ENCODE data around the gene KRT10. TPM values are rescaled to one million over a fixed set of nuclear protein-coding genes. Genes with fewer than 3 reads are reported as not detected.

The KRT10 gene
- polyA plus RNA-seq, 2 of the 4 experiments (the other 2 are of a cell fraction): 59.8 to 96.2 TPM

DNA sequence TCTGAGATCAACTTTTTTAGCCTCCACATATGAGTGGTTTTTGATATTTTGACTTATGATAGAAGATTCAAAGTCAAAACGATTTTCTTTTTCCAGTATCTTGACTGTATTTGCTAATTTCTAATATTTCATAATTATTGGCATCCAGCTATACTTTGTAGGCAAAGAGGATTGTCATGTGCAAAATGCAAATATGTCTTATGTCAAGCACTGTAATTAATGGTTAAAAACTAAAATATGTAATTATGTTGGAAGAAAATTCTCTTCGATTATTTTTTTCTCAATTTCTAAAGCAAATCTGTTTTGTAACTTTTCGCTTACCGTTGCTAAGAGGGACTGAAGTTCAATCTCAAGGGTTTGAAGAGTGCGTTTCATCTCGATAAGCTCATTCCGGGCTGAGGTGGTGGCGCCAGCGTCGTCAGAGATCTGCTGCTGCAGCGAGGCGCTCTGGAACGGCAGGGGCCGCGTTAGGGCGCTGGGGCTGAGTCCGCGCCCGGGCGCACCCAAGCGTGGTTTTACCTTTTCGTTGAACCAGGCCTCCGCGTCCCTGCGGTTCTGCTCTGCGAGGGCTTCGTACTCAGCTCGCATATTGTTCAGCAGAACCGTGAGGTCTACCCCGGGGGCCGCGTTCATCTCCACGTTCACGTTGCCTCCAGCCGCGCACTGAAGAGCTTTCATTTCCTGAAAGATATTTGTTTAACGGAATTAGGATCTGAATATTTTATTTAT lies 43.1 kb downstream of the KRT10 start:
- peak overlapping the region; percentile 69 for H3K4me2 ChIP-seq
- no peaks in the 10 kb centered on the region for H3K9me3 ChIP-seq
- WGBS (ENCODE audit: missing lambda C conversion rate): 8% methylated on average over 37 of the region's 37 CpGs
- ChIA-PET CTCF (interaction anchor here (0.9 to 4.2 kb wide), 10 partner anchors 10 to 883 kb away, joined by 3 to 20 read pairs (median 6); no protein-coding TSS in a partner anchor), POLR2A (interaction anchor here (1.5 kb wide), 1 partner anchor 909 kb away, joined by 4 read pairs; the partner anchor contains the start of gene EIF1)
- peak overlapping the region in 1 of 2 experiments; percentile 62; a peak in 3 of 6 replicates for H3K27ac ChIP-seq
- peak; percentile 45 to 53 for DNase-seq (ENCODE audit: low read depth in 1 of 2, low spot score in 1 of 2)
- TF ChIP-seq MYC (IDR thresholded peaks at IDR 0.05; ENCODE audit: borderline replicate concordance, low read length): no peak
- TF ChIP-seq, protein P1, sequence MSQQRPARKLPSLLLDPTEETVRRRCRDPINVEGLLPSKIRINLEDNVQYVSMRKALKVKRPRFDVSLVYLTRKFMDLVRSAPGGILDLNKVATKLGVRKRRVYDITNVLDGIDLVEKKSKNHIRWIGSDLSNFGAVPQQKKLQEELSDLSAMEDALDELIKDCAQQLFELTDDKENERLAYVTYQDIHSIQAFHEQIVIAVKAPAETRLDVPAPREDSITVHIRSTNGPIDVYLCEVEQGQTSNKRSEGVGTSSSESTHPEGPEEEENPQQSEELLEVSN (IDR thresholded peaks at IDR 0.05; ENCODE audit: borderline replicate concordance, low read depth): peak; percentile 41; the same call in 1 of the 2 replicates
- peak; percentile 94; the same call in 1 of the 2 replicates for TF ChIP-seq RNF2 (IDR thresholded peaks at IDR 0.05; ENCODE audit: borderline replicate concordance, low read depth)
- TF ChIP-seq POLR2AphosphoS2 (conservative IDR thresholded peaks at IDR 0.05; ENCODE audit: low read length): no peak
- TF ChIP-seq, protein P2, sequence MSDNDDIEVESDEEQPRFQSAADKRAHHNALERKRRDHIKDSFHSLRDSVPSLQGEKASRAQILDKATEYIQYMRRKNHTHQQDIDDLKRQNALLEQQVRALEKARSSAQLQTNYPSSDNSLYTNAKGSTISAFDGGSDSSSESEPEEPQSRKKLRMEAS (IDR thresholded peaks at IDR 0.05): peak; percentile 54
- peak; percentile 60 for TF ChIP-seq CBX8 (IDR thresholded peaks at IDR 0.05)
- no peak for TF ChIP-seq ESRRA (IDR thresholded peaks at IDR 0.05; ENCODE audit: borderline replicate concordance, low read length)
- H3K4me3 ChIP-seq: peak overlapping the region; percentile 39
- FAIRE-seq: peak; percentile 90
- 0 out of 3 replicates have a peak, but pooled peaks cover 5% of the 10 kb centered on the region for H3K4me1 ChIP-seq
- peak; percentile 93 to 94 for ATAC-seq

DNA sequence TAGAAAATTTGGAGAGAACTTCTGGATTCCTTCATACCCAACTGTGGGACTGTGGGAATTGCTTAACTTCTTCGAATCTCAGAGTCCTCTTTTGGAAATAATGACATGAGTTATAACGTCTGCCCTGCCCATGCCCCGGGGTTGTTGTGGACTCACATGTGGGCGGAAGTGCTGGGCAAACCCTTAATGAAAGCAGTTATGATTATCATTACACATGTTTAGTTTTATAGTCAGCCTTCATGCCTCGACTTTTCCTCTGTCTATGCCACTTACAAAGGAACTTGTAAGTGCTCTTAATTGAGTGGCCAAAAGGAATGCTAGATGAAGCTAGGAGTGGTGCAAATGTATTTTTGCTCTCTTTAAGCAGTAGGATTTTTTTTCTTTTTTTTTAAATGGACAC lies 44.0 kb downstream of the KRT10 start:
- 52% methylated on average over 5 of the region's 5 CpGs for WGBS (ENCODE audit: missing lambda C conversion rate)
- POLR2A ChIA-PET: no interaction called here
- ATAC-seq: no peak
- H3K27ac ChIP-seq: no peak overlapping the region
- H3K4me2 ChIP-seq: no peak overlapping the region
- TF ChIP-seq, protein P3, sequence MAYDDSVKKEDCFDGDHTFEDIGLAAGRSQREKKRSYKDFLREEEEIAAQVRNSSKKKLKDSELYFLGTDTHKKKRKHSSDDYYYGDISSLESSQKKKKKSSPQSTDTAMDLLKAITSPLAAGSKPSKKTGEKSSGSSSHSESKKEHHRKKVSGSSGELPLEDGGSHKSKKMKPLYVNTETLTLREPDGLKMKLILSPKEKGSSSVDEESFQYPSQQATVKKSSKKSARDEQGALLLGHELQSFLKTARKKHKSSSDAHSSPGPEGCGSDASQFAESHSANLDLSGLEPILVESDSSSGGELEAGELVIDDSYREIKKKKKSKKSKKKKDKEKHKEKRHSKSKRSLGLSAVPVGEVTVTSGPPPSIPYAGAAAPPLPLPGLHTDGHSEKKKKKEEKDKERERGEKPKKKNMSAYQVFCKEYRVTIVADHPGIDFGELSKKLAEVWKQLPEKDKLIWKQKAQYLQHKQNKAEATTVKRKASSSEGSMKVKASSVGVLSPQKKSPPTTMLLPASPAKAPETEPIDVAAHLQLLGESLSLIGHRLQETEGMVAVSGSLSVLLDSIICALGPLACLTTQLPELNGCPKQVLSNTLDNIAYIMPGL (CRISPR knock-in tag; IDR thresholded peaks at IDR 0.05; ENCODE audit: borderline replicate concordance): no peak
- TF ChIP-seq NPAS2 (CRISPR knock-in tag; IDR thresholded peaks at IDR 0.05; ENCODE audit: borderline replicate concordance): no peak
- DNase-seq (ENCODE audit: low read depth in 1 of 2, low spot score in 1 of 2): no peak
- FAIRE-seq: peak; percentile 56
- 0 out of 3 replicates have a peak, but pooled peaks cover 5% of the 10 kb centered on the region for H3K4me1 ChIP-seq
- H3K4me3 ChIP-seq: no peak overlapping the region
- no peaks in the 10 kb centered on the region for H3K9me3 ChIP-seq
- CTCF ChIA-PET: interaction anchor here (1.7 to 4.2 kb wide), 3 partner anchors 9 to 884 kb away, joined by 8 to 13 read pairs (median 12); no protein-coding TSS in a partner anchor

DNA sequence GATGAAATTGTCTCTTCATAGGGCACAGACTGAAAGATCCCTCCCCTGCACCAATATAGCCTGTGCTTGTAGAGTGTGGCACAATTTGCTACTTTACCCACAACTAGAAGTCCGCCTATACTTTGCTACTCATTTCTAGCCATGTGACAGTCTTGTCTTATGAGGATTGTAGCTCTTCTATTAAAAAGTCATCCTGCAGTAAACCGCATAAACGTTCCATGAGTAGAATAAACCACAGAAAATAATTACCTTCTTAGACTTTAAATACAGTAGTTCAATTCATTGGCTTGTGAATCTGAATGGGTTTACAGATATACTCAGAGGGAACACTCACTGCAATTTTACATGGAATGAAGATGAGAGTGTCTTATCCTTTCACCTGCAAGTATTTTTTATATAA lies 44.4 kb downstream of the KRT10 start:
- Histone ChIP-seq H3K4me1 (0 out of 3 replicates have a peak, but pooled peaks cover 5% of the 10 kb centered on the region), H3K4me3 (no peak overlapping the region), H3K27ac (no peak overlapping the region), H3K9me3 (no peaks in the 10 kb centered on the region), H3K4me2 (no peak overlapping the region)
- DNase-seq (ENCODE audit: low read depth in 1 of 2, low spot score in 1 of 2): no peak
- ChIA-PET POLR2A (no interaction called here), CTCF (interaction anchor here (0.7 to 4.2 kb wide), 6 partner anchors 8 to 885 kb away, joined by 3 to 12 read pairs (median 4); no protein-coding TSS in a partner anchor)
- peak; percentile 13 for FAIRE-seq
- ATAC-seq: no peak
- 80% methylated on average over 3 of the region's 3 CpGs for WGBS (ENCODE audit: missing lambda C conversion rate)
- TF ChIP-seq, protein P4, sequence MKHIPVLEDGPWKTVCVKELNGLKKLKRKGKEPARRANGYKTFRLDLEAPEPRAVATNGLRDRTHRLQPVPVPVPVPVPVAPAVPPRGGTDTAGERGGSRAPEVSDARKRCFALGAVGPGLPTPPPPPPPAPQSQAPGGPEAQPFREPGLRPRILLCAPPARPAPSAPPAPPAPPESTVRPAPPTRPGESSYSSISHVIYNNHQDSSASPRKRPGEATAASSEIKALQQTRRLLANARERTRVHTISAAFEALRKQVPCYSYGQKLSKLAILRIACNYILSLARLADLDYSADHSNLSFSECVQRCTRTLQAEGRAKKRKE (CRISPR knock-in tag; IDR thresholded peaks at IDR 0.05; ENCODE audit: low read depth): no peak
- TF ChIP-seq FOSB (CRISPR knock-in tag; IDR thresholded peaks at IDR 0.05) (no peak), ESRRA (IDR thresholded peaks at IDR 0.05; ENCODE audit: borderline replicate concordance, low read length) (no peak), HDAC2 (IDR thresholded peaks at IDR 0.05) (no peak), HOXB5 (CRISPR knock-in tag; IDR thresholded peaks at IDR 0.05) (no peak), HOXA7 (CRISPR knock-in tag; IDR thresholded peaks at IDR 0.05) (no peak)
